Measurements from ENCODE around the gene ARSG. TPM values are rescaled to one million over a fixed set of nuclear protein-coding genes. Genes with fewer than 3 reads are reported as not detected.

ARSG gene
- total RNA-seq, 1 donor from 2014 or later, result 1.5 TPM

DNA sequence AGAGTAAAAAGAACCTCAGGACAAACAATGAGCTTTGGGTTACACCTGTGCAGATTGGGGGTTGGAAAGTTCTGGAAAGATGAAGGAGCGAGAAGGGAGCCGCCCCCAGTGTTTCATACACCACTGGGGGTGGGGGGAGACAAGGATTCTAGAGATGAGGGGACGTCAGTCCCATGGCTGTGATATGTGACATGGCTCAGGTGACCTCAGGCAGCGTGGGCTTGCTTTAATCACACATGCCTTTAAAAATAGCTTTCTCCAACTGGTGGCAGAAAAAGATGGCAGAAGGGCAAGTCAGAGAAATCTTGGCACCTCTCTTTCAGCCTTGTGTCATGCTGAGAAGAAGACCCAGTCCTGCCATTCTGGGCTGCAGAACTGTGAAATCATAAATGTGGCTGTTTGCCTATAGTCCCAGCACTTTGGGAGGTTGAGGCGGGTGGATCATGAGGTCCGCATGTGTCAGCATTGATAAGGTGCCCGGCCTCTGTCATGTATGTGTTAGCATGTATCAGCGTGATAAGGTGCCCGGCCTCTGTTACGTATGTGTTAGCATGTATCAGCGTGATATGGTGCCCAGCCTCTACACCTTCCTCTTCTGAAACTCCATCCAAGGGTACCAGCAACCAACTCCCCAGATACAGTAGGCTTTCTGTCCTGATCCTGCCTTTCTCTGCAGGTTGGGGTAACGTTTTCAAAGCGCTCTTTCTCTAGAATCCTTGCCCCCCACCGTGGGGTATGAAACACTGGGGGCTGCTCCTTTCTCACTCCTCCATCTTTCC lies 141.0 kb downstream of the ARSG start:
- TF ChIP-seq, protein P1, sequence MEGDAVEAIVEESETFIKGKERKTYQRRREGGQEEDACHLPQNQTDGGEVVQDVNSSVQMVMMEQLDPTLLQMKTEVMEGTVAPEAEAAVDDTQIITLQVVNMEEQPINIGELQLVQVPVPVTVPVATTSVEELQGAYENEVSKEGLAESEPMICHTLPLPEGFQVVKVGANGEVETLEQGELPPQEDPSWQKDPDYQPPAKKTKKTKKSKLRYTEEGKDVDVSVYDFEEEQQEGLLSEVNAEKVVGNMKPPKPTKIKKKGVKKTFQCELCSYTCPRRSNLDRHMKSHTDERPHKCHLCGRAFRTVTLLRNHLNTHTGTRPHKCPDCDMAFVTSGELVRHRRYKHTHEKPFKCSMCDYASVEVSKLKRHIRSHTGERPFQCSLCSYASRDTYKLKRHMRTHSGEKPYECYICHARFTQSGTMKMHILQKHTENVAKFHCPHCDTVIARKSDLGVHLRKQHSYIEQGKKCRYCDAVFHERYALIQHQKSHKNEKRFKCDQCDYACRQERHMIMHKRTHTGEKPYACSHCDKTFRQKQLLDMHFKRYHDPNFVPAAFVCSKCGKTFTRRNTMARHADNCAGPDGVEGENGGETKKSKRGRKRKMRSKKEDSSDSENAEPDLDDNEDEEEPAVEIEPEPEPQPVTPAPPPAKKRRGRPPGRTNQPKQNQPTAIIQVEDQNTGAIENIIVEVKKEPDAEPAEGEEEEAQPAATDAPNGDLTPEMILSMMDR (conservative IDR thresholded peaks at IDR 0.05; ENCODE audit: low read depth, low read length), result no peak
- no peak overlapping the region for H3K4me3 ChIP-seq (ENCODE audit: low read depth, low read length)
- DNase-seq (ENCODE audit: low read depth), result no peak

DNA sequence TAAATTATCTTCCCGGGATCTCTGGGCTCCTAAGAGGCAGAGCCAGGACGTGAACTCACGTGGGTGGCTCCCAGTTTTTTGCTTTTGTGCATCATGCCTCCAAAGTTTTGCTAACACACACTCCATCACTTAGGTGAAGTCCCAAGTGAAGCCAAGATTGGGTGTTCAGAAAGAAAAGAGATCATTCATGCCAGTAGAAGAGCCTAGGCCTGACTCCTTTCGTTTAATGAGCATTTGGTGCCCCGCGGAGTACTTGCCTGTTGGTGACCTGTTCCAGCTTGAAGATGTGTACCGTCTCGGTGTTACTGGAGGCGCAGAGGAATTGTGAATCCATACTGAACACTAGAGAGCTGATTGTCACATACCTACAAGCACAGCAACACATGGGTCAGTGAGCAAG lies 141.9 kb downstream of the ARSG start:
- TF ChIP-seq, protein P1 (conservative IDR thresholded peaks at IDR 0.05; ENCODE audit: low read depth, low read length), result no peak
- no peak for DNase-seq (ENCODE audit: low read depth)

DNA sequence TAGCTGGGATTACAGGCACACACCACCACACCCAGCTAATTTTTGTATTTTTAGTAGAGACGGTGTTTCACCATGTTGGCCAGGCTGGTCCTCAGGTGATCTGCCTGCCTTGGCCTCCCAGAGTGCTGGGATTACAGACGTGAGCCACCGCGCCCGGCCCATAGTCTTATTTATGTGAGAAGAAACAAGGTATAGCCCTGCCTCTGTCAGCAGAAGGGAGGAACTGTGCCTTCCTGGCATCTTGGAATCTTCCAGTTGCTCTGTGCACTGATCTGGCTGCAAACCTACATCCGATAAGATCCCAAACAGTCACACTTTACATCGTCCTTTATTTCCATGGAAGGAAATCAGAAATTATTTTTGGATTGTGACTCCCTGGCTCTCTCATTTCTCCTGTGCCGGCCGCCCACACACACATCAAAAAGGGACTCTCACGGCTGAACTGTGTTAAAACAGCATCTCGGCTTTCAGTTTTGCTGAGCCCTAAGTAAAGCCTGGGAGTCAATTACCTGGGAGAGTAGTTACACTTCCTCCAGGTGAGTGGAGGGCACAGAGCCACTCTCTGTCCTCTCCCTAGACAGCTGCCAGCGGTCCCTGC lies 142.7 kb downstream of the ARSG start:
- TF ChIP-seq, protein P1 (conservative IDR thresholded peaks at IDR 0.05; ENCODE audit: low read depth, low read length), result no peak
- DNase-seq (ENCODE audit: low read depth), result no peak
- H3K4me3 ChIP-seq (ENCODE audit: low read depth, low read length), result no peak overlapping the region

More for the DNA sequence above, 141.9 kb downstream of the ARSG start:
- no peak overlapping the region for H3K4me3 ChIP-seq (ENCODE audit: low read depth, low read length)

DNA sequence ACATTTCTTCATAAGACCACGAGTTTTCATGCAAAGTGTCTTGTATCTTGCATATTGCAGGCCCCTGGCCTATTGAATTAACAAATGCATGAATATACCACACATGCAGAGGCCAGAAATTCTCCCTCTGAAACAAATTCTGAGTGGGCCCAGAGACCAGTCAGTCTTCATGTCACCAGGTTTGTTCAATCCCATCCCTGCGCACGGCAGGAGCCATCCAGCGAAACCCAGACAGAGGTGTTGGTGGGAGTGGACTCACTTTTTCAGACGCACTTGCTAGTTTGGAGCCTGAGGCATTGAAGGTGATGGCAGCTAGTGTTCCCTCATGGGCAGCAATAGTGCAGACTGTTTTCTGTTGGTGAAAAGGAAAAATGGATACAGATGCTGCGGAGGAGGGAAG lies 144.1 kb downstream of the ARSG start:
- H3K4me3 ChIP-seq (ENCODE audit: low read depth, low read length), result no peak overlapping the region
- no peak for DNase-seq (ENCODE audit: low read depth)
- TF ChIP-seq, protein P1 (conservative IDR thresholded peaks at IDR 0.05; ENCODE audit: low read depth, low read length), result no peak

DNA sequence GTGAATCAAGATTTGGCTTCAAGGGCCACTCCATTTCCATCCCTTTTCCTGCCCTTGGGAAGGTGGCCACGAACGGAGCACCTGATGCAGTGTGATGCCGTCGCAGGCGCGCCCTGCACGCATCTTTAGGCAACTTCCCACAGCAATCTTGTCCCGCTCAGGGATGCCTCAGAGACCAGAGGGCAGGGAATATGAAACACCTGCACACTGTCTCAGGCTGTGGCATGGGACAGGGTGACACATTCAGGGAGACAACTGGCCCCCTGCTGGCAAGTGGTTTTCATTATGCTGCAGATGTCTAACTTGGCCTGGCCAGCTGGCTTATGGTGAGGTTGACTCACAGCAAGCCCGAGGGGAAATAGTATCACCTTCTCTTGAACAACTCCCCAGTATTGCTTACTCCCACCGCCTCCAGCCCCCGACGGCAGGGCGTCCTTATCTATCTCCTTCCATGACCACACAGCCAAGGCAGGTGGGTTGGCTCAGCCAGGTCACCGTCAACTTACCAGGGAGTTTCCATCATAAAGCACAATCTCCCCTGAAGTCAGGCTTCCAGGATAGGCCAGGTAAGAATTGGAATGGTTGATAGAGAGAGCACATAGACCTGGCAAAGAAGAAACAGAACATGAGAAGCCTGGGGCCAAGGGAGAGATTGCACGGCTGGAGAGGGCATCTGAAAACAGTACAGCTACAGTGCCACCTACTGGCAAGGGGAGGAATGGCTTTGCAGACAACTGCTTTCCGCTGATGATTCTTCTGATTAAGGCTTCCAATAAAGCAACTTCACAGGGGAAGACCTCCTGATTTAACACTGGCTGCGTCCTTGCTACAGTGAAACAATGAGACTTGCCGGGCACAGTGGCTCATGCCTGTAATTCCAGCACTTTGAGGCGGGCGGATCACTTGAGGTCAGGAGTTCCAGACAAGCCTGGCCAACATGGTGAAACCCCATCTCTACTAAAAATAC lies 144.9 kb downstream of the ARSG start:
- no peak for DNase-seq (ENCODE audit: low read depth)
- TF ChIP-seq, protein P1 (conservative IDR thresholded peaks at IDR 0.05; ENCODE audit: low read depth, low read length), result peak; percentile 97

DNA sequence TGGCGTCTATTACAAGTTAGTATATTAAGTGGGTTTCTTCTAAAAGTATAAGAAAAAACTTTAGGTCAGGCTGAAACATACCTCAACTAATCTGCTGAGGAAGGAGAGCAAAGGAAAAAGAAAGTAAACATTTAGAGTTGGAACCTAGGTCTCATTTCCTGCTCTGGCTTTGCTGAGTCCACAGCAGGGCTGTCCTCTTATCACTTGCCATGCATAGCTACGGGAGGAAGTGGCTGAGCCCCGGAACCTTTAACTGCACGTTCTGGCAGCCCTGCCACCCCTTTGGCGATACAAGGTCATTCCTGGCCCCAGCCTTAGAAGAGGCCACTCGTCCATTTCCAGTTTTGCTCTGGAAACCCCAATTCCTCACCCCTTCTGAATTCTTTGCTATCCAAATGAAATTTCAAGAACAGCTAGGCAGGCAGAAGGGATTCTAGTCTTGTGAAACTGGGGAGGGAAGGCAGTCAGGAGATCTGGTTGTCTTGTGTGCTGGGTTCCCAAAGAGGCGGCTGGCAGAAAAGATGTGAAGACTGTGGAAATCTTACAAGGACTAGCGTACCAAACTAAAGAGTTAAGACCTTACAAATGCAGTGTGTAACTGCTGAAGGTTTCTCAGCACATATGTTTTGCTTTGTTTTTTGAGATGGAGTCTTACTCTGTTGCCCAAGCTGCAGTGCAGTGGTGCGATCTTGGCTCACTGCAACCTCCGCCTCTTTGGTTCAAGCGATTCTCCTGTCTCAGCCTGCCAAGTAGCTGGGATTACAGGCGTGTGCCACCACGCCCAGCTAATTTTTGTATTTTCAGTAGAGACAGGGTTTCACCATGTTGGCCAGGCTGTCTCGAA lies 146.9 kb downstream of the ARSG start:
- no peak for DNase-seq (ENCODE audit: low read depth)
- TF ChIP-seq, protein P1 (conservative IDR thresholded peaks at IDR 0.05; ENCODE audit: low read depth, low read length), result no peak
- H3K4me3 ChIP-seq (ENCODE audit: low read depth, low read length), result no peak overlapping the region

More for the DNA sequence above, 144.9 kb downstream of the ARSG start:
- H3K4me3 ChIP-seq (ENCODE audit: low read depth, low read length), result no peak overlapping the region

Data from epithelial cell of proximal tubule (primary cell).